ENCODE results near the gene DPP10. TPM values are rescaled to one million over a fixed set of nuclear protein-coding genes. Genes with fewer than 3 reads are reported as not detected.

DPP10 gene
- total and polyA plus RNA-seq, 4 donors, result 0.04 to 4.1 (median 0.48) TPM

DNA sequence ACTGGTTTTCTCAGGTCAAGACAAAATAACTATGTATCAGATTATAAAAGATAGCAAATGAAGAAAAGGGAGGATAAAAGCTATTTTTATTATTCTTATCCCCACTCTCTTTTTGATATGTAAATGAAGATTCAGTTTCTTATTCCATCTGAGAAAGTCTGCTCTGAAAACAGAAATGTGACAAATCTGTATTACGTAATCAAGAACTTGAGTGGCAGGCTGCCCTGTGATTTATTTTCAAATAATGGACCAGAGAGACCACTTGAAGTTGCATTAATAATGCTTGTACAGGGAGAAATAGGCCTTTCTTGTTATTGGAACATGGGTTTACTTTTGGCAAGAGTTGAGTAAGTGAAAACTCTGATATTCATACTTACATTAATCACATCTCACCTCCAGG lies 727.4 kb downstream of the DPP10 start (continued):
- TF ChIP-seq, protein P1, sequence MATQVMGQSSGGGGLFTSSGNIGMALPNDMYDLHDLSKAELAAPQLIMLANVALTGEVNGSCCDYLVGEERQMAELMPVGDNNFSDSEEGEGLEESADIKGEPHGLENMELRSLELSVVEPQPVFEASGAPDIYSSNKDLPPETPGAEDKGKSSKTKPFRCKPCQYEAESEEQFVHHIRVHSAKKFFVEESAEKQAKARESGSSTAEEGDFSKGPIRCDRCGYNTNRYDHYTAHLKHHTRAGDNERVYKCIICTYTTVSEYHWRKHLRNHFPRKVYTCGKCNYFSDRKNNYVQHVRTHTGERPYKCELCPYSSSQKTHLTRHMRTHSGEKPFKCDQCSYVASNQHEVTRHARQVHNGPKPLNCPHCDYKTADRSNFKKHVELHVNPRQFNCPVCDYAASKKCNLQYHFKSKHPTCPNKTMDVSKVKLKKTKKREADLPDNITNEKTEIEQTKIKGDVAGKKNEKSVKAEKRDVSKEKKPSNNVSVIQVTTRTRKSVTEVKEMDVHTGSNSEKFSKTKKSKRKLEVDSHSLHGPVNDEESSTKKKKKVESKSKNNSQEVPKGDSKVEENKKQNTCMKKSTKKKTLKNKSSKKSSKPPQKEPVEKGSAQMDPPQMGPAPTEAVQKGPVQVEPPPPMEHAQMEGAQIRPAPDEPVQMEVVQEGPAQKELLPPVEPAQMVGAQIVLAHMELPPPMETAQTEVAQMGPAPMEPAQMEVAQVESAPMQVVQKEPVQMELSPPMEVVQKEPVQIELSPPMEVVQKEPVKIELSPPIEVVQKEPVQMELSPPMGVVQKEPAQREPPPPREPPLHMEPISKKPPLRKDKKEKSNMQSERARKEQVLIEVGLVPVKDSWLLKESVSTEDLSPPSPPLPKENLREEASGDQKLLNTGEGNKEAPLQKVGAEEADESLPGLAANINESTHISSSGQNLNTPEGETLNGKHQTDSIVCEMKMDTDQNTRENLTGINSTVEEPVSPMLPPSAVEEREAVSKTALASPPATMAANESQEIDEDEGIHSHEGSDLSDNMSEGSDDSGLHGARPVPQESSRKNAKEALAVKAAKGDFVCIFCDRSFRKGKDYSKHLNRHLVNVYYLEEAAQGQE (IDR thresholded peaks at IDR 0.05), result no peak
- no peak for TF ChIP-seq EGR1 (IDR thresholded peaks at IDR 0.05; ENCODE audit: low read depth in 2 of 2)
- no peak for TF ChIP-seq YY1 (IDR thresholded peaks at IDR 0.05)
- TF ChIP-seq RXRA (IDR thresholded peaks at IDR 0.05), result no peak
- TF ChIP-seq GABPA (IDR thresholded peaks at IDR 0.05 in 1 of 2, conservative IDR thresholded peaks at IDR 0.05 in 1 of 2), result no peak
- TF ChIP-seq FOXA2 (IDR thresholded peaks at IDR 0.05), result no peak
- TF ChIP-seq FOXA1 (IDR thresholded peaks at IDR 0.05), result no peak

DNA sequence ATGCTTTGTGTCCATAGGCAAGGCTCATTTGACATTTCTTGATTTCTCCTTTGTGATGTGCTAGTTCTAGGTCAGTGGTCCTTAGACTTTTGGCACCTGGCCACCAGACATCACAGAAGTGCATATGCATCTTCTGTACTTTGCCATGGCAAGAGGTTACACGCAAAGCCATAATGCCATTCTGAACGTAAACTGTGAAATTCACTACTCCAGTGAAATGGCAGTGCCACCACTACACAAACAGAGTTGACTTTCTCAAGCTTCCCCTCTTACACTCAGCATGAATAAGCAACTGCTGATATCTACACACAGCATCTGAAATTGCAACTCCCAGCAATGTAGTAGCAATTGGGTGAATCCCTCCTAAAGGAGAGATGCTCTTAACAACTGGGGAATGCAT lies 729.3 kb downstream of the DPP10 start:
- 89% methylated on average over 2 of the region's 2 CpGs for WGBS
- H3K9me3 ChIP-seq (ENCODE audit: control insufficient read depth in 4 of 4, low read length in 3 of 4), result no peaks in the 10 kb centered on the region
- no peak overlapping the region for H3K9ac ChIP-seq (ENCODE audit: low read depth in 1 of 2, low read length in 2 of 2)
- DNase-seq (ENCODE audit: low spot score), result no peak
- no peak overlapping the region for H3K4me3 ChIP-seq (ENCODE audit: low read depth in 1 of 3, low read length in 3 of 3)
- no peaks in the 10 kb centered on the region for H3K4me1 ChIP-seq (ENCODE audit: control insufficient read depth in 4 of 4, insufficient read depth in 4 of 4, low read length in 3 of 4)
- H3K27ac ChIP-seq (ENCODE audit: low read depth in 1 of 2, low read length in 2 of 2), result no peak overlapping the region
- TF ChIP-seq, protein P2, sequence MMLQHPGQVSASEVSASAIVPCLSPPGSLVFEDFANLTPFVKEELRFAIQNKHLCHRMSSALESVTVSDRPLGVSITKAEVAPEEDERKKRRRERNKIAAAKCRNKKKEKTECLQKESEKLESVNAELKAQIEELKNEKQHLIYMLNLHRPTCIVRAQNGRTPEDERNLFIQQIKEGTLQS (IDR thresholded peaks at IDR 0.05), result no peak
- TF ChIP-seq FOXA1 (IDR thresholded peaks at IDR 0.05) (no peak), TAF1 (conservative IDR thresholded peaks at IDR 0.05) (no peak), FOXA2 (IDR thresholded peaks at IDR 0.05) (no peak), GABPA (IDR thresholded peaks at IDR 0.05 in 1 of 2, conservative IDR thresholded peaks at IDR 0.05 in 1 of 2) (no peak), RXRA (IDR thresholded peaks at IDR 0.05) (no peak), SP1 (IDR thresholded peaks at IDR 0.05) (no peak), JUND (IDR thresholded peaks at IDR 0.05) (no peak), RAD21 (IDR thresholded peaks at IDR 0.05) (no peak), YY1 (IDR thresholded peaks at IDR 0.05) (no peak), NR2F2 (IDR thresholded peaks at IDR 0.05) (no peak), HNF4G (IDR thresholded peaks at IDR 0.05) (no peak), EGR1 (IDR thresholded peaks at IDR 0.05; ENCODE audit: low read depth in 2 of 2) (no peak), HNF4A (conservative IDR thresholded peaks at IDR 0.05) (no peak)
- TF ChIP-seq, protein P3, sequence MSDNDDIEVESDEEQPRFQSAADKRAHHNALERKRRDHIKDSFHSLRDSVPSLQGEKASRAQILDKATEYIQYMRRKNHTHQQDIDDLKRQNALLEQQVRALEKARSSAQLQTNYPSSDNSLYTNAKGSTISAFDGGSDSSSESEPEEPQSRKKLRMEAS (IDR thresholded peaks at IDR 0.05), result no peak
- TF ChIP-seq, protein P4, sequence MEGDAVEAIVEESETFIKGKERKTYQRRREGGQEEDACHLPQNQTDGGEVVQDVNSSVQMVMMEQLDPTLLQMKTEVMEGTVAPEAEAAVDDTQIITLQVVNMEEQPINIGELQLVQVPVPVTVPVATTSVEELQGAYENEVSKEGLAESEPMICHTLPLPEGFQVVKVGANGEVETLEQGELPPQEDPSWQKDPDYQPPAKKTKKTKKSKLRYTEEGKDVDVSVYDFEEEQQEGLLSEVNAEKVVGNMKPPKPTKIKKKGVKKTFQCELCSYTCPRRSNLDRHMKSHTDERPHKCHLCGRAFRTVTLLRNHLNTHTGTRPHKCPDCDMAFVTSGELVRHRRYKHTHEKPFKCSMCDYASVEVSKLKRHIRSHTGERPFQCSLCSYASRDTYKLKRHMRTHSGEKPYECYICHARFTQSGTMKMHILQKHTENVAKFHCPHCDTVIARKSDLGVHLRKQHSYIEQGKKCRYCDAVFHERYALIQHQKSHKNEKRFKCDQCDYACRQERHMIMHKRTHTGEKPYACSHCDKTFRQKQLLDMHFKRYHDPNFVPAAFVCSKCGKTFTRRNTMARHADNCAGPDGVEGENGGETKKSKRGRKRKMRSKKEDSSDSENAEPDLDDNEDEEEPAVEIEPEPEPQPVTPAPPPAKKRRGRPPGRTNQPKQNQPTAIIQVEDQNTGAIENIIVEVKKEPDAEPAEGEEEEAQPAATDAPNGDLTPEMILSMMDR (IDR thresholded peaks at IDR 0.05; ENCODE audit: low read depth, low read length, missing input control), result no peak
- TF ChIP-seq, protein P1 (IDR thresholded peaks at IDR 0.05), result no peak
- TF ChIP-seq, protein P5, sequence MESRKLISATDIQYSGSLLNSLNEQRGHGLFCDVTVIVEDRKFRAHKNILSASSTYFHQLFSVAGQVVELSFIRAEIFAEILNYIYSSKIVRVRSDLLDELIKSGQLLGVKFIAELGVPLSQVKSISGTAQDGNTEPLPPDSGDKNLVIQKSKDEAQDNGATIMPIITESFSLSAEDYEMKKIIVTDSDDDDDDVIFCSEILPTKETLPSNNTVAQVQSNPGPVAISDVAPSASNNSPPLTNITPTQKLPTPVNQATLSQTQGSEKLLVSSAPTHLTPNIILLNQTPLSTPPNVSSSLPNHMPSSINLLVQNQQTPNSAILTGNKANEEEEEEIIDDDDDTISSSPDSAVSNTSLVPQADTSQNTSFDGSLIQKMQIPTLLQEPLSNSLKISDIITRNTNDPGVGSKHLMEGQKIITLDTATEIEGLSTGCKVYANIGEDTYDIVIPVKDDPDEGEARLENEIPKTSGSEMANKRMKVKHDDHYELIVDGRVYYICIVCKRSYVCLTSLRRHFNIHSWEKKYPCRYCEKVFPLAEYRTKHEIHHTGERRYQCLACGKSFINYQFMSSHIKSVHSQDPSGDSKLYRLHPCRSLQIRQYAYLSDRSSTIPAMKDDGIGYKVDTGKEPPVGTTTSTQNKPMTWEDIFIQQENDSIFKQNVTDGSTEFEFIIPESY (IDR thresholded peaks at IDR 0.05), result no peak
- H3K27me3 ChIP-seq (ENCODE audit: control insufficient read depth in 4 of 4, insufficient read depth in 4 of 4, low read length in 3 of 4), result no peaks in the 10 kb centered on the region
- no peaks in the 10 kb centered on the region for H3K36me3 ChIP-seq (ENCODE audit: control insufficient read depth in 4 of 4, insufficient read depth in 3 of 4, low read depth in 1 of 4, low read length in 3 of 4)

Measured in liver (tissue), 9 donors.